Measurements from ENCODE around the gene RAB40C.
A peak's percentile ranks its signal among the peaks of the same experiment; 100 is the strongest.

The RAB40C gene

GRCh38 chr16:658679-659571 is 69.1 kb downstream of the RAB40C start (continued):
- TF ChIP-seq ZNF565 (CRISPR knock-in tag; conservative IDR thresholded peaks at IDR 0.05; ENCODE audit: low read depth) (no peak), RARB (CRISPR knock-in tag; IDR thresholded peaks at IDR 0.05) (no peak), ZNF8 (CRISPR knock-in tag; IDR thresholded peaks at IDR 0.05) (no peak), ARNTL (CRISPR knock-in tag; IDR thresholded peaks at IDR 0.05; ENCODE audit: borderline replicate concordance, low read depth) (no peak), ZFP30 (CRISPR knock-in tag; IDR thresholded peaks at IDR 0.05) (no peak), POU6F1 (CRISPR knock-in tag; IDR thresholded peaks at IDR 0.05; ENCODE audit: borderline replicate concordance, low read depth) (no peak)

DNA sequence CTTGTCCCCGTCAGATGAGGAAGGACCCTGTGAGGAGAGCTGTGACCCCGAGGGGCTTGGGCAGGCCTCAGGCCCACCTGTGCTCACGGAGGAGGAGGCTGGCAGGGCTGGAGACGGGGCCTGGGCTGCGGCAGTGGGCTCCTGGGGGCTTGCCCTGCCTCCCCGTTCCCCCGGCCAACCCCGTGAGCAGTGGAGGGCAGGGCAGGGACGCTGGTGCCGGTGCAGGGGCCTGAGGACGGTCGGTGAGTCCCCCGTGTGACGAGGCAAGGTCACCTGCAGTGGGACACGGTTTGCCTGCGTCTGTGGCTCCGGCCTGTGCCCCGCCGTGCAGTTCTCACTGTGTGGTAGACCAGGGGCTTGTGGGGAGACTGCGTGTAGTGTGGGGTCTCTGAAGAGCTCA is 69.8 kb downstream of the RAB40C start:
- TF ChIP-seq ISL1 (CRISPR knock-in tag; IDR thresholded peaks at IDR 0.05), result no peak
- TF ChIP-seq TCF4 (CRISPR knock-in tag; IDR thresholded peaks at IDR 0.05; ENCODE audit: borderline replicate concordance), result no peak
- no peak for TF ChIP-seq ZNF8 (CRISPR knock-in tag; IDR thresholded peaks at IDR 0.05)
- TF ChIP-seq ZNF565 (CRISPR knock-in tag; conservative IDR thresholded peaks at IDR 0.05; ENCODE audit: low read depth), result no peak
- TF ChIP-seq ZFP3 (CRISPR knock-in tag; IDR thresholded peaks at IDR 0.05), result no peak
- TF ChIP-seq, protein P1, sequence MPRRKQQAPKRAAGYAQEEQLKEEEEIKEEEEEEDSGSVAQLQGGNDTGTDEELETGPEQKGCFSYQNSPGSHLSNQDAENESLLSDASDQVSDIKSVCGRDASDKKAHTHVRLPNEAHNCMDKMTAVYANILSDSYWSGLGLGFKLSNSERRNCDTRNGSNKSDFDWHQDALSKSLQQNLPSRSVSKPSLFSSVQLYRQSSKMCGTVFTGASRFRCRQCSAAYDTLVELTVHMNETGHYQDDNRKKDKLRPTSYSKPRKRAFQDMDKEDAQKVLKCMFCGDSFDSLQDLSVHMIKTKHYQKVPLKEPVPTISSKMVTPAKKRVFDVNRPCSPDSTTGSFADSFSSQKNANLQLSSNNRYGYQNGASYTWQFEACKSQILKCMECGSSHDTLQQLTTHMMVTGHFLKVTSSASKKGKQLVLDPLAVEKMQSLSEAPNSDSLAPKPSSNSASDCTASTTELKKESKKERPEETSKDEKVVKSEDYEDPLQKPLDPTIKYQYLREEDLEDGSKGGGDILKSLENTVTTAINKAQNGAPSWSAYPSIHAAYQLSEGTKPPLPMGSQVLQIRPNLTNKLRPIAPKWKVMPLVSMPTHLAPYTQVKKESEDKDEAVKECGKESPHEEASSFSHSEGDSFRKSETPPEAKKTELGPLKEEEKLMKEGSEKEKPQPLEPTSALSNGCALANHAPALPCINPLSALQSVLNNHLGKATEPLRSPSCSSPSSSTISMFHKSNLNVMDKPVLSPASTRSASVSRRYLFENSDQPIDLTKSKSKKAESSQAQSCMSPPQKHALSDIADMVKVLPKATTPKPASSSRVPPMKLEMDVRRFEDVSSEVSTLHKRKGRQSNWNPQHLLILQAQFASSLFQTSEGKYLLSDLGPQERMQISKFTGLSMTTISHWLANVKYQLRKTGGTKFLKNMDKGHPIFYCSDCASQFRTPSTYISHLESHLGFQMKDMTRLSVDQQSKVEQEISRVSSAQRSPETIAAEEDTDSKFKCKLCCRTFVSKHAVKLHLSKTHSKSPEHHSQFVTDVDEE (CRISPR knock-in tag; IDR thresholded peaks at IDR 0.05), result no peak
- no peak for TF ChIP-seq CREB5 (CRISPR knock-in tag; IDR thresholded peaks at IDR 0.05; ENCODE audit: low read depth)
- TF ChIP-seq CSDC2 (CRISPR knock-in tag; IDR thresholded peaks at IDR 0.05), result no peak
- TF ChIP-seq TOX (CRISPR knock-in tag; IDR thresholded peaks at IDR 0.05; ENCODE audit: borderline replicate concordance), result no peak
- no peak for TF ChIP-seq SNAI2 (CRISPR knock-in tag; IDR thresholded peaks at IDR 0.05)
- no peak for TF ChIP-seq ZNF70 (CRISPR knock-in tag; IDR thresholded peaks at IDR 0.05)
- no peak for TF ChIP-seq GLIS3 (CRISPR knock-in tag; IDR thresholded peaks at IDR 0.05)
- TF ChIP-seq OSR1 (CRISPR knock-in tag; IDR thresholded peaks at IDR 0.05), result no peak
- TF ChIP-seq BACH2 (CRISPR knock-in tag; IDR thresholded peaks at IDR 0.05; ENCODE audit: borderline replicate concordance), result no peak
- no peak for TF ChIP-seq ESRRG (CRISPR knock-in tag; IDR thresholded peaks at IDR 0.05)
- TF ChIP-seq CSRNP3 (CRISPR knock-in tag; IDR thresholded peaks at IDR 0.05), result no peak
- no peak for TF ChIP-seq ZFP30 (CRISPR knock-in tag; IDR thresholded peaks at IDR 0.05)
- no peak for TF ChIP-seq ARNTL (CRISPR knock-in tag; IDR thresholded peaks at IDR 0.05; ENCODE audit: borderline replicate concordance, low read depth)
- no peak for ATAC-seq

GRCh38 chr16:660132-660458 is 70.2 kb downstream of the RAB40C start:
- ATAC-seq, result peak; percentile 3; the same call in 1 of the 3 replicates
- TF ChIP-seq CSRNP3 (CRISPR knock-in tag; IDR thresholded peaks at IDR 0.05) (no peak), ARNTL (CRISPR knock-in tag; IDR thresholded peaks at IDR 0.05; ENCODE audit: borderline replicate concordance, low read depth) (no peak), BACH2 (CRISPR knock-in tag; IDR thresholded peaks at IDR 0.05; ENCODE audit: borderline replicate concordance) (no peak), ESRRG (CRISPR knock-in tag; IDR thresholded peaks at IDR 0.05) (no peak), TOX (CRISPR knock-in tag; IDR thresholded peaks at IDR 0.05; ENCODE audit: borderline replicate concordance) (no peak), POU6F1 (CRISPR knock-in tag; IDR thresholded peaks at IDR 0.05; ENCODE audit: borderline replicate concordance, low read depth) (no peak), ZFP3 (CRISPR knock-in tag; IDR thresholded peaks at IDR 0.05) (no peak), GLIS3 (CRISPR knock-in tag; IDR thresholded peaks at IDR 0.05) (no peak)
- TF ChIP-seq, protein P1 (CRISPR knock-in tag; IDR thresholded peaks at IDR 0.05), result no peak
